A549 treated with RU486 at 1 μM for 4 hours (cell line): ENCODE results near the gene LOXL4. TPM values are rescaled to one million over a fixed set of nuclear protein-coding genes. Genes with fewer than 3 reads are reported as not detected.

ENCODE experiments used
- total RNA-seq: library from RNA; stranded (reverse); fragments of 200-300 nt; extraction: Qiagen RNA extraction; gene quantifications from 5 replicates; pipeline ENCODE4 v1.2.3, GENCODE V29; 2022; ENCODE audit warnings: low read depth

The LOXL4 gene
- 1.1 to 1.6 TPM (median 1.3 TPM) in 5 replicates for total RNA-seq

DNA sequence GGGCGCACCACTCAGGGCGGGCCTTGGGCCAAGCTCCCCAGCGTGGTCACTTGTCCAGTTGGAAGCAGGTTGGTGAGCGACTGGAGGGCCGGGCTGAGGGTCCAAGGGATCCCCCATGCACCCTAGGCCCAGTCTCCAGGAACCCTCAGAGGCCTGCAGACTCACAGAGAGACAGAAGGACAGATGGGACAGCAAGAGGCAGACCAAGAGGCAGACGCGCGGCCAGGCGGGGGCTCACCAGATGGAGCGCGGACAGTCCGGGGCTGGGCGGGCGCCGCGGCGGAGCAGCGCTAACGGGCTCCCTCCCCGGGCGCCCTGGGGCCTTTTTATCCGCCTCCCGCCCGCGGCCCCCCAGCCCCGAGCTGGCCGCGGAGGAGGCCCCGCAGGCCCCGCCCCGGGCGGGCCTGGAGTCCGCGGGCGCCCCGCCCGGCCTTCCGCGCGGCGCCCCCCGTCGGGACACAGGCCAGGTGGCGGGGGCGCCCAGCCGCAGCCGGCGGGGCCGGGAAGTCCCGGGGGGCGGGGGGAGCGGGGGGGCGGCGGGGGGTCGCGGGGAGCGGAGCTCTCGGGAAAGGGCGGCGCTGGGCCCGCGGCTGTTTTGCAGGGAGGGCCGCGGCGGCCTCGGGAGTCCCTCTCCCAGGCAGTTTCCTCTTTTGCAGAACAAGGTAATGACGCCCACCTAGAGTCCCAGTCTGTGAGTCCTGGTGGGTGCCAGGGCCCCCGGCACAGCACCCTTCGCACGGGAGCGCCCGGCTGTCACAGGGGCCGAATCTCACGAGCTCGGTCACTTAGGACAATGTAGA is at the start of gene LOXL4:
TSS of gene LOXL4 (minus strand) at position 301 of the 800 bp plus-strand sequence. CDS start 5,175 bp downstream, outside the sequence.

Other genes starting within 250 kb of the LOXL4 start
- 0.88 to 1.5 TPM (median 1.1 TPM) in 5 replicates for gene CRTAC1, start 237.6 kb downstream of the LOXL4 start, total RNA-seq
- 12.0 to 17.7 TPM (median 15.9 TPM) in 5 replicates for gene R3HCC1L, start 133.5 kb downstream of the LOXL4 start, total RNA-seq
- 3.3 to 5.3 TPM (median 3.8 TPM) in 5 replicates for gene PYROXD2, start 147.0 kb upstream of the LOXL4 start, total RNA-seq
- gene HPS1, start 178.7 kb upstream of the LOXL4 start, total RNA-seq: 30.4 to 37.8 TPM (median 36.8 TPM) in 5 replicates